Dermis microvascular lymphatic vessel endothelial cell (primary cell): ENCODE data around the gene IL7R. TPM values are rescaled to one million over a fixed set of nuclear protein-coding genes. Genes with fewer than 3 reads are reported as not detected.
"Not testable (repeated sequence)": the region's sequence is repeated elsewhere in the genome, so short reads cannot be mapped to it uniquely, and the experiment has no call there.

Experiments used
- DNase-seq, 2 donors: peaks; one replicate each; pipeline versions ENCODE4 v3.0.0 to v3.0.0-alpha.2; 2010; ENCODE audit warnings: low read depth in 2 of 2
- total RNA-seq: library from RNA; depleted of rRNA; stranded (reverse); fragments of >200 nt; gene quantifications from 2 replicates; pipeline ENCODE4 v1.2.1, GENCODE V29; 2014

IL7R gene
- total RNA-seq, 1 donor from 2014 or later, result 0.51 TPM

GRCh38 chr5:35838370-35839042 is 18.2 kb upstream of the IL7R start:
- no peak for DNase-seq

GRCh38 chr5:35842856-35843255 is 13.8 kb upstream of the IL7R start:
- DNase-seq, result no peak

GRCh38 chr5:35845508-35845907 is 11.2 kb upstream of the IL7R start:
- not testable (repeated sequence) for DNase-seq

GRCh38 chr5:35847491-35847890 is 9.2 kb upstream of the IL7R start:
- DNase-seq, result no peak

- DNase-seq, result no peak
Measured at GRCh38 chr5:35847961-35848360, 8.7 kb upstream of the IL7R start.

- DNase-seq, result no peak
Measured at GRCh38 chr5:35849860-35850259, 6.8 kb upstream of the IL7R start.

- no peak for DNase-seq
Measured at GRCh38 chr5:35850967-35851680, 5.6 kb upstream of the IL7R start.

GRCh38 chr5:35852084-35852734 is 4.5 kb upstream of the IL7R start:
- no peak for DNase-seq

GRCh38 chr5:35852773-35853172 is 3.9 kb upstream of the IL7R start:
- no peak for DNase-seq

GRCh38 chr5:35853631-35854030 is 3.1 kb upstream of the IL7R start:
- no peak for DNase-seq

- no peak for DNase-seq
Measured at GRCh38 chr5:35854248-35854647, 2.4 kb upstream of the IL7R start.

GRCh38 chr5:35855187-35855586 is 1.5 kb upstream of the IL7R start:
- DNase-seq, result no peak

- DNase-seq, result not testable (repeated sequence)
Measured at GRCh38 chr5:35856186-35856764, 416 bp upstream of the IL7R start.

- peak; percentile 51 to 90 for DNase-seq
Measured at GRCh38 chr5:35857606-35858205, 1.0 kb downstream of the IL7R start.

GRCh38 chr5:35859101-35859661 is 2.5 kb downstream of the IL7R start:
- peak in 1 of 2 donors; percentile 62 for DNase-seq

- no peak for DNase-seq
Measured at GRCh38 chr5:35860686-35861085, 4.0 kb downstream of the IL7R start.

- peak in 1 of 2 donors; percentile 18 for DNase-seq
Measured at GRCh38 chr5:35861718-35862117, 5.0 kb downstream of the IL7R start.

- DNase-seq, result no peak
Measured at GRCh38 chr5:35862126-35862525, 5.4 kb downstream of the IL7R start.

GRCh38 chr5:35863159-35863558 is 6.5 kb downstream of the IL7R start:
- DNase-seq, result no peak

- DNase-seq, result no peak
Measured at GRCh38 chr5:35867998-35868397, 11.3 kb downstream of the IL7R start.

- DNase-seq, result no peak
Measured at GRCh38 chr5:35869685-35870277, 13.1 kb downstream of the IL7R start.
